Heart left ventricle (tissue), 13 donors: ENCODE measurements around the gene EGLN1.

Experiments used
- CTCF ChIP-seq, 12 donors: fragments of 200-600 bp; sonication (generic) in 4 of 12; IDR thresholded peaks; one replicate each; pipeline versions ENCODE4 v1.5.0 to v1.8.0; 2018 to 2022; ENCODE audit warnings: antibody characterized with exemption in 12 of 12, mild to moderate bottlenecking in 5 of 12
- POLR2A ChIP-seq, 2 donors: fragments of 450-650 bp; IDR thresholded peaks; one replicate each; pipeline ENCODE4 v1.6.1; 2017; ENCODE audit warnings: antibody characterized with exemption in 2 of 2, mild to moderate bottlenecking in 2 of 2, moderate library complexity in 2 of 2
- donor health status: ischemic (EF 13 %, LVEDD 7.1; RV severe dilation, severe dysfunction).
- donor health status: DM: no; HTN: yes; CAD: no.
- donor health status: DM: no; HTN: no; CAD: no.
- donor health status: ischemic (EF 25% LVEDD 6.9; RV normal size, moderate dysfunction).
- donor health status: ischemic (EF 25% LVEDD 5.7; RV mildly dilated, moderate dysfunction).
- donor health status: ischemic (EF 35%, LVEDD 5.7; RV mildly dilated, moderate dysfunction).
- donor health status: nonischemic (EF 11% LVEDD 7.7; RV severe dilation, severe dysfunction).
- donor health status: DM: yes; HTN: yes; CAD: no.
- donor health status: PGD.
- donor health status: ischemic (EF 29% LVEDD 5.4; RV normal size, mild dysfunction).
- donor health status: nonischemic (EF 23%, LVEDD 6.1; RV moderate dilation, normal function).

- no peak for TF ChIP-seq CTCF (IDR thresholded peaks at IDR 0.05)
- no peak for TF ChIP-seq POLR2A (IDR thresholded peaks at IDR 0.05)
Observed at GRCh38 chr1:231393668-231394067, 28.4 kb downstream of the EGLN1 start.
